MM.1S (cell line): ENCODE data around the gene AGBL1.
A peak's percentile ranks its signal among the peaks of the same experiment; 100 is the strongest.

ENCODE experiments used
- DNase-seq: peaks from one replicate; pipeline ENCODE4 v3.0.0-alpha.2; 2015
- H2AFZ ChIP-seq: fragments of 300-600 bp; sonication (generic); 2 replicates; pipeline ENCODE4 v1.6.0; 2016; ENCODE audit warnings: antibody characterized with exemption, low read length
- H3F3A ChIP-seq: fragments of 300-600 bp; sonication (generic); 2 replicates; pipeline ENCODE4 v1.6.1; 2016; ENCODE audit warnings: mild to moderate bottlenecking, antibody characterized with exemption, low read length, moderate library complexity, mixed read lengths; ENCODE audit not compliant: insufficient read depth
- H3K27ac ChIP-seq: fragments of 300-600 bp; sonication (generic); 2 replicates; pipeline ENCODE4 v1.5.1; 2016; ENCODE audit warnings: mild to moderate bottlenecking, low read length
- H3K27me3 ChIP-seq: fragments of 300-600 bp; sonication (generic); replicated peaks from 2 replicates; pipeline ENCODE4 v1.6.0; 2016; ENCODE audit warnings: low read length; ENCODE audit not compliant: insufficient read depth
- H3K36me3 ChIP-seq: fragments of 300-600 bp; sonication (generic); replicated peaks from 2 replicates; pipeline ENCODE4 v1.6.1; 2016; ENCODE audit warnings: mild to moderate bottlenecking, low read length, mixed read lengths; ENCODE audit not compliant: insufficient read depth
- H3K4me1 ChIP-seq: fragments of 300-600 bp; sonication (generic); 2 replicates; pipeline ENCODE4 v1.6.1; 2016; ENCODE audit warnings: low read length, mixed read lengths
- H3K4me2 ChIP-seq: fragments of 300-600 bp; sonication (generic); 2 replicates; pipeline ENCODE4 v1.6.0; 2016; ENCODE audit warnings: low read depth, low read length
- H3K4me3 ChIP-seq: fragments of 300-600 bp; sonication (generic); 2 replicates; pipeline ENCODE4 v1.5.1; 2016; ENCODE audit warnings: low read length, mixed read lengths
- H3K79me2 ChIP-seq: fragments of 300-600 bp; sonication (generic); 2 replicates; pipeline ENCODE4 v1.6.1; 2016; ENCODE audit warnings: mixed run types, low read length, mixed read lengths
- H3K9ac ChIP-seq: fragments of 300-600 bp; sonication (generic); 2 replicates; pipeline ENCODE4 v1.6.1; 2016; ENCODE audit warnings: low read length, mixed read lengths
- H3K9me2 ChIP-seq: fragments of 300-600 bp; sonication (generic); replicated peaks from 2 replicates; pipeline ENCODE4 v1.6.1; 2016; ENCODE audit warnings: mild to moderate bottlenecking, low read length, mixed read lengths; ENCODE audit not compliant: insufficient read depth
- H3K9me3 ChIP-seq: fragments of 300-600 bp; sonication (generic); replicated peaks from 2 replicates; pipeline ENCODE4 v1.6.1; 2016; ENCODE audit warnings: mild to moderate bottlenecking, low read length, mixed read lengths; ENCODE audit not compliant: insufficient read depth
- H4K20me1 ChIP-seq: fragments of 300-600 bp; sonication (generic); 2 replicates; pipeline ENCODE4 v1.6.1; 2016; ENCODE audit warnings: mild to moderate bottlenecking, low read length, moderate library complexity, mixed read lengths; ENCODE audit not compliant: insufficient read depth
- EZH2 ChIP-seq: fragments of 300-600 bp; sonication (generic); optimal IDR thresholded peaks from 2 replicates; pipeline ENCODE3; 2017; ENCODE audit warnings: low read depth, mild to moderate bottlenecking, antibody characterized with exemption, low read length, mixed read lengths
- EZH2phosphoT487 ChIP-seq: fragments of 300-600 bp; sonication (generic); IDR thresholded peaks from 2 replicates; pipeline ENCODE4 v1.6.1; 2018; ENCODE audit warnings: antibody characterized with exemption, low read length
- TF ChIP-seq, protein P1 (sequence below): fragments of 300-600 bp; sonication (generic); IDR thresholded peaks from 2 replicates; pipeline ENCODE4 v1.5.1; 2016; ENCODE audit warnings: antibody characterized with exemption, low read length, mixed read lengths

Gene AGBL1

GRCh38 chr15:86690566-86690965 is 610.9 kb downstream of the AGBL1 start:
- Histone ChIP-seq H3K9me2 (0 out of 2 replicates have a peak, but pooled peaks cover 4% of the 10 kb centered on the region), H2AFZ (no peak overlapping the region), H3K79me2 (no peaks in the 10 kb centered on the region), H3K27me3 (no peaks in the 10 kb centered on the region), H4K20me1 (no peaks in the 10 kb centered on the region), H3K36me3 (no peaks in the 10 kb centered on the region), H3K27ac (no peak overlapping the region), H3K4me1 (no peaks in the 10 kb centered on the region), H3K9ac (no peak overlapping the region), H3K9me3 (no peaks in the 10 kb centered on the region), H3K4me2 (no peak overlapping the region), H3K4me3 (no peak overlapping the region), H3F3A (no peaks in the 10 kb centered on the region)
- no peak for TF ChIP-seq EZH2
- no peak for TF ChIP-seq EZH2phosphoT487
- TF ChIP-seq, protein P1, sequence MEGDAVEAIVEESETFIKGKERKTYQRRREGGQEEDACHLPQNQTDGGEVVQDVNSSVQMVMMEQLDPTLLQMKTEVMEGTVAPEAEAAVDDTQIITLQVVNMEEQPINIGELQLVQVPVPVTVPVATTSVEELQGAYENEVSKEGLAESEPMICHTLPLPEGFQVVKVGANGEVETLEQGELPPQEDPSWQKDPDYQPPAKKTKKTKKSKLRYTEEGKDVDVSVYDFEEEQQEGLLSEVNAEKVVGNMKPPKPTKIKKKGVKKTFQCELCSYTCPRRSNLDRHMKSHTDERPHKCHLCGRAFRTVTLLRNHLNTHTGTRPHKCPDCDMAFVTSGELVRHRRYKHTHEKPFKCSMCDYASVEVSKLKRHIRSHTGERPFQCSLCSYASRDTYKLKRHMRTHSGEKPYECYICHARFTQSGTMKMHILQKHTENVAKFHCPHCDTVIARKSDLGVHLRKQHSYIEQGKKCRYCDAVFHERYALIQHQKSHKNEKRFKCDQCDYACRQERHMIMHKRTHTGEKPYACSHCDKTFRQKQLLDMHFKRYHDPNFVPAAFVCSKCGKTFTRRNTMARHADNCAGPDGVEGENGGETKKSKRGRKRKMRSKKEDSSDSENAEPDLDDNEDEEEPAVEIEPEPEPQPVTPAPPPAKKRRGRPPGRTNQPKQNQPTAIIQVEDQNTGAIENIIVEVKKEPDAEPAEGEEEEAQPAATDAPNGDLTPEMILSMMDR, result no peak
- peak; percentile 13 for DNase-seq

DNA sequence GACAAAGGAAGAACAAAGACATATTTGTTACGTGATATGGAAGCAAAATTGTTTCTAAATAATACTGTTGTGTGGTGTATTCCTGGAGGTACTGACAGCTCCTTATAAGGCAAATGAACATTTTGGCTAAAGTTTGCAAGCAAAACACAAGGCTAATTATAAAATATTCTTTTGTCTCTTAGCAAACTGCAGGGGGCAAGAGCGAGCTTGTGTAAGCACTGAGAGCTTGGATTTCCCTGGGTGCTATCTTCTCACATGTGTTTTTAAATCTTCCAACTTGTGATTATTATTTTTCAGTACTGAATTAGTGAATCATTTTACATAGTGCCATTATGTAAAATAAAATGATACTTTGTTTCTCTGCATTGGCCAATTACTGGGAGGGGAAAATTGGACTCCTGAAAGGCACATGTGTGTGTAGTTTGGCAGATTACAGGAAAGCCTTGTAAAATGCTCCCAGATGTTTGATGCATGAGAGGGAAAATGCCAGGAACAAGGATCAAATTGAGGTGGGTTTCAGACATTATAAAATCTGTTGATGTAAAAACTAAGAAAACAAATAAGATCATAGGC is 611.5 kb downstream of the AGBL1 start:
- no peak overlapping the region for H3K27ac ChIP-seq
- DNase-seq, result no peak

DNA sequence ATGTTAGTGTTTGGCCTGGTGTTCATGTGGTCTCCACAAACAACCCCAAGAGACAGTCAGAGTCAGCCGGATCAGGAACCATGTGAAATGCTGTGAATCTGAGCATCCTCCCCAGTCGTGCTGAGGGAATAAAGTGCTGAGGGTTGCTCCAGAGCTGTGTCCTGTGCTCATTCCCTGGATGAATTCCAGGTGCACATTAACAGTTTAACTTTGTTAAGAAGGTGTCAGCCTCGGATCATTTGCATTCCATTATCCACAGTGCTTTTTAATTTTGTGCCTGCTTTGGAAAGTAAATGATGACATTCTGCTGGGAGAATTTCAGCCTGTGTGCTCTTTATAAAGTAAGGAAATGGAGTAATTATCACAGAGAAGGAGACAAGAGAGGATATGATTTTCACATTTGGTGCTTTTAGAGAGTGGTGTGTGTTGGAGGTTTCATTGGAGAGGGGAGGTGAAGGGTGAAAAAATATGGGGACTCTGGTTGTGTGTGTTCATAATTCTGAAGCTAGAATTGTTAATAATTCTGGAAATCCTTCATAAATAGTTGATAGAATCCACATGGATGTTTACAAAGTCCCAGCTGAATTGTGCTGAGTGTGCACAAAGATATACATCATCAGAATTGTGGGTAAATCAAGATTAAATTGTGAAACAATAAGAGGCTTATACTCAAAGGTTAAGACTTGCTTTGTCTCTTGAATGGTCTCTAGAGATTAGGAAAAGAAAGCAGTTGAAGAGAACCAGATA is 621.4 kb downstream of the AGBL1 start:
- Histone ChIP-seq H3K9me3 (no peaks in the 10 kb centered on the region), H3K9ac (no peak overlapping the region), H3K79me2 (no peaks in the 10 kb centered on the region), H3F3A (no peaks in the 10 kb centered on the region), H4K20me1 (no peaks in the 10 kb centered on the region), H3K36me3 (no peaks in the 10 kb centered on the region), H3K4me1 (no peaks in the 10 kb centered on the region), H2AFZ (no peak overlapping the region), H3K27me3 (no peaks in the 10 kb centered on the region), H3K4me3 (no peak overlapping the region), H3K4me2 (no peak overlapping the region), H3K27ac (no peak overlapping the region), H3K9me2 (no peaks in the 10 kb centered on the region)
- TF ChIP-seq, protein P1, result no peak
- TF ChIP-seq EZH2phosphoT487 (no peak), EZH2 (no peak)
- DNase-seq, result no peak

More for the DNA sequence above, 611.5 kb downstream of the AGBL1 start:
- H3K4me1 ChIP-seq, result no peaks in the 10 kb centered on the region
- no peak overlapping the region for H3K4me3 ChIP-seq
- H4K20me1 ChIP-seq, result no peaks in the 10 kb centered on the region
- H3K9ac ChIP-seq, result no peak overlapping the region
- no peaks in the 10 kb centered on the region for H3K36me3 ChIP-seq
- TF ChIP-seq, protein P1, result peak; percentile 9; the same call in 1 of the 2 replicates
- TF ChIP-seq EZH2phosphoT487 (no peak), EZH2 (no peak)
- no peak overlapping the region for H2AFZ ChIP-seq
- no peaks in the 10 kb centered on the region for H3K27me3 ChIP-seq
- H3K4me2 ChIP-seq, result no peak overlapping the region
- 0 out of 2 replicates have a peak, but pooled peaks cover 4% of the 10 kb centered on the region for H3K9me2 ChIP-seq
- H3K79me2 ChIP-seq, result no peaks in the 10 kb centered on the region
- no peaks in the 10 kb centered on the region for H3F3A ChIP-seq
- no peaks in the 10 kb centered on the region for H3K9me3 ChIP-seq
